SKM-1 (cell line): ENCODE data around the gene WDHD1.
"Not testable (repeated sequence)": the region's sequence is repeated elsewhere in the genome, so short reads cannot be mapped to it uniquely, and the experiment has no call there.

Experiments used
- DNase-seq: peaks from one replicate; lab custom pipeline; 2025; ENCODE audit not compliant: unreplicated experiment; lab: John Stamatoyannopoulos, UW

WDHD1 gene

GRCh38 chr14:55051165-55051422 lies 24.2 kb upstream of the WDHD1 start:
- no peak for DNase-seq

DNA sequence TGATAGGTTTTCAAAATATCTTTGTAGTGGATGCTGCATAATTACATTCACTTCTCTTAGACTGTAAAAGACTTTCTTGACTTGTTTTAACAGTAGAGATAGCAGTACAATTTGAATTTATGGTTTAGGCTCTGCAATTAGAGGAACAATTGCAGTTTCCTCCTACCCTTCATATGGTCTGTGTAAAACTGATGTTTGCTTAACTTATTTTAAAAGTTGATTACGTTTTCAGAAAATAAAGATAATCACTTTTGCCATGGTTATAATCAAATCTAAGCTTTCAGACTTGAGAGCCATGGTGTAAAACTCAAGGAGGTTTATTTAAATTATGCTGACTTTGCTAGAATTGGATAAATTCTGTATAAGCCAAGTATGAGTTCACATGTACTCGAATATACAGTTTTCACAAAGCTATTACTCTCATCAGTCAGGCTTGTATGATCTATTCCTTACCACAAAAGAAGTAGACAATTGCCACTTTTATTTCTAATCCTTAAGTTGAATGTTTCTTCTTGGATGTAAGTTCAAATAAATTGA lies 22.1 kb upstream of the WDHD1 start:
- DNase-seq, result no peak

DNA sequence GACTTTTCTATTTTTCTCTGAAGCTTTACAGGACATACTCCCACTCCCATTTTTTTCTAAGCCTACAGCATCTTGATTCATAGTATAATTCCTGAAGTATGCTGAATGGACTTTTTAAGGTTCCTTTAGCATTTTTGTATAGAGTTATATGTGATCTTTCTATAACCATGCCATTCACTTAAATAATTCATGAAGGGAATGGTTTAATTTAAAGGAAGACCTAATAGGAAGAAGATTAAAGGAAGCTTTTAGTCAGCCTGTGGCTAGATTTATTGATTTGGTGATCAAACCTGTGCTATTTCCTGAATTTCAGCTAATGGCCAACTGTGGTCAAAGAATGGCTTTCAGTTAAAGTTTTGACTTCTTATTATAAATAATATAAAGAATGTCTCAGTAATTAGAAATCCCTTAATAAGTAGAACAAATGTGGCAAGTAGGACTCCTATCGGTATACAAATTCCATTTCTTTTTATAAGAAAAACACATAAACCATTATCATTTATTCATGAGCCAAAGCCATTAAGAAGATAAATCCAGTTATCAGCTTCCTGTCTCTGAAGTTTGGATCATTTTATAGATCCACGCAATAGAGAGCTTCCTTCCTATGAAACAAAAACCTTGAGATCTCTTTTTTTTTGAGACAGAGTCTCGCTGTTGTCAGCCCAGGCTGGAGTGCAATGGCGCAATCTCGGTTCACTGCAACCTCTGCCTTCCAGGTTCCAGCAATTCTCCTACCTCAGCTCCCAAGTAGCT lies 20.6 kb upstream of the WDHD1 start:
- DNase-seq, result no peak

- no peak for DNase-seq
Observed at GRCh38 chr14:55045087-55045486, 18.2 kb upstream of the WDHD1 start.

GRCh38 chr14:55043528-55043927 lies 16.6 kb upstream of the WDHD1 start:
- no peak for DNase-seq

GRCh38 chr14:55038708-55039107 lies 11.8 kb upstream of the WDHD1 start:
- DNase-seq, result no peak

GRCh38 chr14:55037995-55038394 lies 11.1 kb upstream of the WDHD1 start:
- not testable (repeated sequence) for DNase-seq

DNA sequence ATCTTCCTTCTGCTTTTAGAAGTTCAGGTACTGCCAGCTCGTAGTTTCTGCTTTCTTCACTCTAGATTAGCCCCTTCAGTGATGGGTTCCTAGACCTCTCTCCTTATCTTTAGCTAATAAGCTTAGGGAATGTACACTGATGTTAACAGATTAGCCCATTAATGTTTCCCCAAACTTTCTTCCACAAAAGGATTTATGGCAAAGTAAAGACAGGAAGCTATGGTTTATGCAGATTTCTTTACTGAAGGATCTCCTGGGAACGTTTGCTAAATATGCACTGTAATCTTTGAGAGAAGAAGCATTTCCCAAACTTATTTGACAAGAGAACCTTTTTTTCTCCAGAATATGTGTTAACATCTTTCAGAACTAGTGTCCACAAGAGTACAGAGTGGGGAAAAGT lies 4.3 kb upstream of the WDHD1 start:
- DNase-seq, result no peak

GRCh38 chr14:55028476-55028875 lies 1.6 kb upstream of the WDHD1 start:
- DNase-seq, result no peak

- DNase-seq, result no peak
Observed at GRCh38 chr14:55028066-55028465, 1.2 kb upstream of the WDHD1 start.

DNA sequence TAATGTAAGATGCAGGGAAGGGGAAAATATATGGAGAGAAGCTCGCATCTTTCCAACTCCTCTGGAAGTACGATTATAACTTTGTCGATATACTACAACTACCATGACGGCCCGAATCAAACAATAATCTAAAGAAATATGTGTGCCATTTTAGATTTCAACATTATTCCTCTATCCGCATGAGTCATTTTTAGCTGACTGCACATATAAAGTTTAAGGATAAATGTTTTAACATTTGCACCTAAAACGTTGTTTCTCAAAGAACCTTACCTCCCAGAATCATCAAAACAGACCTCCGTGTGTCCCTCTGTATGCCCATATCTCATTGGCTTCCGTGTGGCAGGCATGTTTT lies 482 bp downstream of the WDHD1 start:
- DNase-seq, result no peak

- no peak for DNase-seq
Observed at GRCh38 chr14:55025948-55026347, 951 bp downstream of the WDHD1 start.

DNA sequence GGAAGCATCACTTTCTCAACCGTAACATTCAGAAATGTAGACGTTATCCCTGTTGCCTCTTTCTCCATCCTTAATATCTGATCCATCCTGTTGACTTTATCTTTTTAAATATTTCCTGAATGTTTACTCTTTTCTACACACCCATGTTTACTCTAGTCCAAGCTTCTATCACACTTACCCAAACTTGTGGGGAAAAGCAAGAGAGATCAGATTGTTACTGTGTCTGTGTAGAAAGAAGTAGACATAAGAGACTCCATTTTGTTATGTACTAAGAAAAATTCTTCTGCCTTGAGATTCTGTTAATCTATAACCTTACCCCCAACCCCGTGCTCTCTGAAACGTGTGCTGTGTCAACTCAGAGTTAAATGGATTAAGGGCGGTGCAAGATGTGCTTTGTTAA lies 2.5 kb downstream of the WDHD1 start:
- not testable (repeated sequence) for DNase-seq

- no peak for DNase-seq
Observed at GRCh38 chr14:55019968-55020554, 6.8 kb downstream of the WDHD1 start.

- no peak for DNase-seq
Observed at GRCh38 chr14:55015006-55015405, 11.9 kb downstream of the WDHD1 start.

DNA sequence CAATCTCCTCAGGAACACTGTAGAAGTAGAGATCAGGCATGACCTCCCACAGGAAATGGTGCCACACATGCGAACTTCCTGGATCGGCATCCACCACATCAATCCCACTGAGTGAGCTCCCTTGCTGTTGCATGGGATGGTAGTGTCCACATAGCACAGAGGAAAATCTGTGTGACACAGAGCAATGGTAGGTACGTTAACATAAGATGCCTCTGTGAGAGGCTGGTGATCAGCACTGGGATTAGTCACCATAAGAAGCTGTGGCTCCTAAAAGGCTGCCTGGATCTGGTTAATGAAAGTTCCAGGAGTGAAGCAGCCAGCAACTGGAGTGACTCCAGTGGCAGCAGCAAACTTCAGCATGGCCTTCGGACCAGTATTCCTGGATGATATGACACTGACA lies 21.8 kb downstream of the WDHD1 start:
- DNase-seq, result no peak

- peak; percentile 14 for DNase-seq
Observed at GRCh38 chr14:55000381-55000780, 26.5 kb downstream of the WDHD1 start.

DNA sequence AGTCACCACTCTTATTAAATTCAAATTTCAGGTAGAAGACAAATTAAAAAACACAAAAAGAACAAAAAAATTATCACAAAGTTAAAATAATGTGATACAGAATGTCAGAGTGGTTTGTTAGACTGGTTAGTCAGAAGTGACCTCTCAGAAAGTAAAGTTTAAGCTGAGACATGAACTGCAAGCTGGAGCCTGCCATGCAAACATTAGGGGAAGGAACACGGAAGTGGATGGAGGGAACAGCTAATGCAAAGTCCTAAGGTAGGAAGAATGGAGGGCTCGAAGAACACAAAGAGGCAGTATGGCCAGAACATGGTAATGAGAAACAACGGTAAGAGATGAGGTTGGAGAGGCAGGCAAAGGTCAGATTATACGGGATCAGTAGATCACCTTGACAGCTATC lies 41.7 kb downstream of the WDHD1 start:
- no peak for DNase-seq

DNA sequence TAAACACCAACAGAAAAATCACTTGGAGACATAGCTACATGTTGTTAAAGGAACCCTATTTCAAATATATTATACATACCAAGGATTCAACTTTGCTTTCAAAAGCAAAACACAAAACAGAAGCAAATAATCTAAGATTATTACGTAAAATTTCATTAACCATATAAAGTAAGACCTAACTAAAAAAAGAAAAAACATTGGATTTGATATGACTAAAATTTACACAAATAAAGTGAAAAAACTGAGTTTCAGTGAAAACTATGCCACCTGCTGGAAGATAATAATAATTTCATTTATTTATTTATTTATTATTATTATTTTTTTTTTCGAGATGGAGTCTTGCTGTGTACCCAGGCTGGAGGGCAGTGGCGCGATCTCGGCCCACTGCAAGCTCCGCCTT lies 45.2 kb downstream of the WDHD1 start:
- DNase-seq, result no peak

GRCh38 chr14:54979039-54979438 lies 47.9 kb downstream of the WDHD1 start:
- no peak for DNase-seq

GRCh38 chr14:54976316-54976715 lies 50.6 kb downstream of the WDHD1 start:
- no peak for DNase-seq

DNA sequence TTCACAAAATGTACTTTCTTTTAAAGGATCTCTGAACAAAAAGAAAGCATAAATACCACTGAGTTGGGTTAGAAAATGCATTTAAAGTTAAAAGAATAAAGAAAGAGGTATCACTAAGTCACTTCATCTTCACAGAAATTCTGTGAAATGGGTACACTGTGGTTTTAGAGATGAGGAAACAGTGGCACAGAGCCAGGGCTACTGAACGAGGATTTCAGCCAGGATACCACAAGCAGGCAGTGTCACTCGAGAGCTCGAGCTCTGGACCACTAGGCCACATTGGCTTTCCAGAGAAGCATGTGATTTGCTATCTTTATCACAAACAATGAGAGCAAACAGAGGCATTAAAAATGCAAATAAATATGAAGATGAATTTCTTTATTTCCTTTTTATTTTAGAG lies 51.0 kb downstream of the WDHD1 start:
- DNase-seq, result no peak

DNA sequence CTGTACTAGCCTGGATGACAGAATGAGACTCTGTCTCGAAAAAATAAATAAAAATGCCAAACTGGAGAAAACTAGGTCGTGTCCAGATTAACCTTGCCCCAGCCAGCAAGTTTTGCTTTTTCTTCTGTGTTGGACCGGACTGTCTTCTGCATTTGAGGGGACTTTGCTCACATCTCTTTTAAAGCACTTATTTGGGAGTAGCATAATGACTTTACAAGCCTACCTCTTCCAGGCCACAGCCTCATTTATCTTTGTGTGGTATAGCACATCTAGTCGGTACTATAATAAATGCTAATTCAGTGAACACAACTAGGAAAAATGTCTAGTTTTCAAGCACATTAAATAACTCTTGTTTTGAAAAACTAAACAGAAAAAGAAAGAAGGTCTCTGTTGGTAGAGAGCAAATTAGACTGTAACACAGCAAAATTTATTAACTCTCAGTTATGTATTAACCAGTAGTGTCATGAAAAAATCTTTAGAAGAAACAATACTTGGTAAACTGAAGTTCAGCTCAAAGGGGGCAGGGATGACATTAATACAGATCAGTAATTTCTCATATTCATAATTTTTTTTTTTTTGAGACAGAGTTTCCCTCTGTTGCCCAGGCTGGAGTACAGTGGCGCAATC lies 52.0 kb downstream of the WDHD1 start:
- no peak for DNase-seq
